Left lung (tissue), 10 donors: ENCODE measurements around the gene C12orf76. TPM values are rescaled to one million over a fixed set of nuclear protein-coding genes. Genes with fewer than 3 reads are reported as not detected.
A peak's percentile ranks its signal among the peaks of the same experiment; 100 is the strongest.
"Not testable (repeated sequence)": the region's sequence is repeated elsewhere in the genome, so short reads cannot be mapped to it uniquely, and the experiment has no call there.

Experiments used
- ATAC-seq: fragments of 200-7000 bp; cut with Tn5 transposase; one replicate; pipeline ENCODE4 v1.9.1; 2020; ENCODE audit warnings: moderate library complexity
- DNase-seq, 4 donors: peaks; one replicate each; pipeline ENCODE4 v3.0.0-alpha.2; 2013 to 2020
- H3K27ac ChIP-seq, 2 donors: fragments of 200-600 bp; sonication (generic) in 1 of 2; one replicate each; pipeline versions ENCODE4 v1.5.0 to v1.8.0; 2020 to 2021
- H3K27me3 ChIP-seq, 2 donors: fragments of 200-600 bp; sonication (generic) in 1 of 2; one replicate each; pipeline versions ENCODE4 v1.5.0 to v1.8.0; 2020 to 2021
- H3K36me3 ChIP-seq, 2 donors: fragments of 200-600 bp; sonication (generic) in 1 of 2; one replicate each; pipeline versions ENCODE4 v1.5.0 to v1.8.0; 2020 to 2021
- H3K4me1 ChIP-seq, 2 donors: fragments of 200-600 bp; one replicate each; pipeline ENCODE4 v1.8.0; 2021
- H3K4me3 ChIP-seq, 2 donors: fragments of 200-600 bp; sonication (generic) in 1 of 2; one replicate each; pipeline versions ENCODE4 v1.5.0 to v1.8.0; 2020 to 2021; ENCODE audit warnings: mild to moderate bottlenecking in 1 of 2
- H3K9me3 ChIP-seq, 2 donors: fragments of 200-600 bp; sonication (generic) in 1 of 2; one replicate each; pipeline versions ENCODE4 v1.5.0 to v1.8.0; 2020 to 2021
- CTCF ChIP-seq, 2 donors: fragments of 200-600 bp; sonication (generic) in 1 of 2; IDR thresholded peaks; one replicate each; pipeline versions ENCODE4 v1.5.0 to v1.8.0; 2021; ENCODE audit warnings: antibody characterized with exemption in 2 of 2
- intact Hi-C, 2 donors: fragments of 100-400 bp; cut with DNase I; formaldehyde crosslinking; loops; one replicate each; pipeline versions ENCODE4 v1.11.2 to v1.14.2; 2022
- polyA plus RNA-seq, 6 donors: library from polyadenylated mRNA; unstranded; fragments of 120-200 nt; gene quantifications; one replicate each; pipeline ENCODE4 v1.2.1, GENCODE V29; 2013; ENCODE audit not compliant: insufficient read length in 6 of 6
- total RNA-seq, 2 donors: library from RNA; stranded (reverse); fragmentation: NEBNext Ultra II Directional; extraction: Animal tissue kit (Norgen Biotek cat#: 25700); gene quantifications; one replicate each; pipeline ENCODE4 v1.2.1, GENCODE V29; 2021
- donor health status: DM: no; HTN: yes; CAD: no.
- donor health status: DM: no; HTN: no; CAD: no.

The C12orf76 gene
- total and polyA plus RNA-seq, 8 donors = 13.9 to 36.6 (median 34.5) TPM

GRCh38 chr12:110090266-110091135 is 42.2 kb upstream of the C12orf76 start:
- H3K4me1 ChIP-seq = no peaks in the 10 kb centered on the region
- no peak overlapping the region for H3K4me3 ChIP-seq
- H3K27me3 ChIP-seq = no peaks in the 10 kb centered on the region
- no peak for ATAC-seq
- H3K9me3 ChIP-seq = no peaks in the 10 kb centered on the region
- H3K36me3 ChIP-seq = no peaks in the 10 kb centered on the region
- no peak for DNase-seq
- intact Hi-C loops = no loop called here
- TF ChIP-seq CTCF (IDR thresholded peaks at IDR 0.05) = no peak
- H3K27ac ChIP-seq = no peak overlapping the region

- intact Hi-C loops = no loop called here
- H3K36me3 ChIP-seq = no peaks in the 10 kb centered on the region
- DNase-seq (no peak), ATAC-seq (peak; percentile 65)
- H3K27me3 ChIP-seq = no peaks in the 10 kb centered on the region
- H3K4me1 ChIP-seq = no peaks in the 10 kb centered on the region
- no peak overlapping the region for H3K4me3 ChIP-seq
- peak overlapping the region; percentile 19 to 34 for H3K27ac ChIP-seq
- TF ChIP-seq CTCF (IDR thresholded peaks at IDR 0.05) = no peak
- no peaks in the 10 kb centered on the region for H3K9me3 ChIP-seq
These were observed 40.6 kb upstream of the C12orf76 start for GRCh38 chr12:110088936-110089335.

GRCh38 chr12:110088216-110088615 is 39.9 kb upstream of the C12orf76 start:
- DNase-seq, H3K9me3 ChIP-seq, H3K4me3 ChIP-seq, H3K36me3 ChIP-seq, intact Hi-C loops, H3K27me3 ChIP-seq, H3K4me1 ChIP-seq: not testable (repeated sequence)
- ATAC-seq = peak; percentile 23
- peak overlapping the region; percentile 19 to 34 for H3K27ac ChIP-seq

- DNase-seq = no peak
- Histone ChIP-seq H3K27me3 (no peaks in the 10 kb centered on the region), H3K9me3 (no peaks in the 10 kb centered on the region), H3K36me3 (no peaks in the 10 kb centered on the region), H3K4me3 (no peak overlapping the region), H3K4me1 (peaks cover 0 to 11% of the 10 kb centered on the region in 2 donors), H3K27ac (no peak overlapping the region)
- ATAC-seq = no peak
- intact Hi-C loops = no loop called here
- no peak for TF ChIP-seq CTCF (IDR thresholded peaks at IDR 0.05)
These were observed 36.1 kb upstream of the C12orf76 start for GRCh38 chr12:110084314-110085015.

GRCh38 chr12:110080410-110080809 is 32.1 kb upstream of the C12orf76 start:
- peaks cover 2 to 12% of the 10 kb centered on the region in 2 donors for H3K4me1 ChIP-seq
- no peaks in the 10 kb centered on the region for H3K36me3 ChIP-seq
- ATAC-seq (peak; percentile 68), DNase-seq (peak in 1 of 4 donors; percentile 39)
- no peak for TF ChIP-seq CTCF (IDR thresholded peaks at IDR 0.05)
- H3K4me3 ChIP-seq = no peak overlapping the region
- intact Hi-C loops = no loop called here
- H3K27ac ChIP-seq = peak overlapping the region; percentile 57 to 76
- H3K9me3 ChIP-seq = no peaks in the 10 kb centered on the region
- no peaks in the 10 kb centered on the region for H3K27me3 ChIP-seq
